Testis (tissue), 2 donors: ENCODE data around the gene SLC9A3.

Source experiments
- CTCF ChIP-seq, 3 experiments: fragments of 450-650 bp in 2 of 3; fragments of 200-600 bp in 1 of 3; sonication (generic) in 1 of 3; IDR thresholded peaks; one replicate each; pipeline ENCODE4 v1.5.1; 2016 to 2019; ENCODE audit warnings: antibody characterized with exemption in 3 of 3, mild to moderate bottlenecking in 2 of 3, moderate library complexity in 1 of 3
- POLR2A ChIP-seq: fragments of 450-650 bp; IDR thresholded peaks from one replicate; pipeline ENCODE4 v1.6.1; 2017; ENCODE audit warnings: antibody characterized with exemption, mild to moderate bottlenecking, moderate library complexity

GRCh38 chr5:422323-423232, 101.7 kb downstream of the SLC9A3 start:
- TF ChIP-seq CTCF (IDR thresholded peaks at IDR 0.05) (no peak), POLR2A (no peak)
